ENCODE results near the gene PCDHB4.

- TF ChIP-seq POLR2AphosphoS5 (IDR thresholded peaks at IDR 0.05; ENCODE audit: insufficient read depth in 1 of 2, low read depth in 1 of 2) (no peak), POLR2A (IDR thresholded peaks at IDR 0.05) (no peak)
These were observed at the start of gene PCDHB4 for GRCh38 chr5:141121563-141121962.

All from vagina (tissue), 2 donors.